Measurements from ENCODE around the gene LRRTM2.

Gene LRRTM2

GRCh38 chr5:138878437-138879235 is 3.5 kb upstream of the LRRTM2 start:
- DNase-seq: no peak

- DNase-seq: no peak
Measured at GRCh38 chr5:138876811-138877210, 1.7 kb upstream of the LRRTM2 start.

GRCh38 chr5:138875946-138876345 is 811 bp upstream of the LRRTM2 start:
- no peak for DNase-seq

GRCh38 chr5:138875552-138875875 is 379 bp upstream of the LRRTM2 start:
- DNase-seq: no peak

- no peak for DNase-seq
Measured at GRCh38 chr5:138874241-138874640, 894 bp downstream of the LRRTM2 start.

GRCh38 chr5:138873466-138874221 is 1.5 kb downstream of the LRRTM2 start:
- no peak for DNase-seq

GRCh38 chr5:138872841-138873465 is 2.2 kb downstream of the LRRTM2 start:
- no peak for DNase-seq

- no peak for DNase-seq
Measured at GRCh38 chr5:138870611-138871010, 4.5 kb downstream of the LRRTM2 start.

- no peak for DNase-seq
Measured at GRCh38 chr5:138869763-138870500, 5.2 kb downstream of the LRRTM2 start.

GRCh38 chr5:138869038-138869437 is 6.1 kb downstream of the LRRTM2 start:
- no peak for DNase-seq

GRCh38 chr5:138867011-138867410 is 8.1 kb downstream of the LRRTM2 start:
- no peak for DNase-seq

- no peak for DNase-seq
Measured at GRCh38 chr5:138853132-138853531, 22.0 kb downstream of the LRRTM2 start.

GRCh38 chr5:138850865-138851435 is 24.2 kb downstream of the LRRTM2 start:
- DNase-seq: no peak

- DNase-seq: no peak
Measured at GRCh38 chr5:138849882-138850281, 25.3 kb downstream of the LRRTM2 start.

GRCh38 chr5:138849439-138849838 is 25.7 kb downstream of the LRRTM2 start:
- no peak for DNase-seq

GRCh38 chr5:138844812-138845513 is 30.2 kb downstream of the LRRTM2 start:
- DNase-seq: peak; percentile 38

GRCh38 chr5:138844125-138844461 is 31.0 kb downstream of the LRRTM2 start:
- DNase-seq: no peak

GRCh38 chr5:138843316-138844124 is 31.6 kb downstream of the LRRTM2 start:
- DNase-seq: no peak

GRCh38 chr5:138841531-138841930 is 33.6 kb downstream of the LRRTM2 start:
- no peak for DNase-seq

- DNase-seq: no peak
Measured at GRCh38 chr5:138840103-138840502, 35.0 kb downstream of the LRRTM2 start.

GRCh38 chr5:138837160-138837559 is 38.0 kb downstream of the LRRTM2 start:
- DNase-seq: no peak
